Measurements from ENCODE around the gene COL18A1.

Gene COL18A1

DNA sequence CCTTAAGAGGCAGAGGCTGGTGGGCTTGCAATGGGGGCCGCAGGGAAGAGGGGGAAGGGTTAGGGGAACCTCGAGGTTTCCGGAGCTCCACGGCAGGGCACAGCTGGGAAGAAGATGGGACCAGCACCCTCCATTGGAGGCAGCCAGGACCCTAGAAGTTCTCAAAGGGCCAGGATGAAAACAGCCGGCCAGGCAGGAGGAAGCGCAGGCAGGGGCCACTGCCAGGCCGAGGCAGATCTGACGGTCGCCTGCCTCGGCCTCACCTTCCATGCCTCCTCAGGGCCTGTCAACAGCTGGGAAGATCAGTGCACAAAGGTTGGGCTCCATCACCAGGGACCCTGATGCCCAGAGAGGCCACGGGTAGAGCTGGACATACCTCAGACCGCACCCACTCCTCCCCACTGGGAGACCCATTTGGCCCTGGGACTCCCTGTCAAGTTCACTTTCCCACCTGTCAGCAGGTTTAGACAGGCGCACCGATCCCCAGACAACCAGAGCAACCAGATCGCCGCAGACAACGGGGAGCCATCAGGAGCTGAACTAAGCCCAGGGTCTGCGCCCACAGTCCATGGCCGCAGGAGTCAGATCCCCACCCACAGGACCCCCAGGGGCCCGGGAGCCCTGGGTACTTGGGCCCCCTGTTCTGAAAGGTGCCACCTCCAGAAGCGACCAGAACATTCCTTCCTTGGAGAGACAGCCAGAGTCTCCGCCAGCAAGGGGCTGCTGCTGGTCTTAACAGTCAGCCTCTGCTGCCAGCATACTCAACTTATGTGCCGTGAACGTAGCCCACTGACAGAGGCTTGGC, 135.0 kb downstream of the COL18A1 start:
- CTCF ChIA-PET: no interaction called here
- no peak for DNase-seq (ENCODE audit: extremely low spot score)
- TF ChIP-seq NFRKB (IDR thresholded peaks at IDR 0.05): no peak
- no peak for TF ChIP-seq HDGF (IDR thresholded peaks at IDR 0.05; ENCODE audit: borderline replicate concordance)
- TF ChIP-seq LEF1 (IDR thresholded peaks at IDR 0.05; ENCODE audit: borderline replicate concordance): no peak
- no peak for TF ChIP-seq TARDBP (IDR thresholded peaks at IDR 0.05)
- TF ChIP-seq FOXK2 (IDR thresholded peaks at IDR 0.05): no peak
- TF ChIP-seq, protein P1, sequence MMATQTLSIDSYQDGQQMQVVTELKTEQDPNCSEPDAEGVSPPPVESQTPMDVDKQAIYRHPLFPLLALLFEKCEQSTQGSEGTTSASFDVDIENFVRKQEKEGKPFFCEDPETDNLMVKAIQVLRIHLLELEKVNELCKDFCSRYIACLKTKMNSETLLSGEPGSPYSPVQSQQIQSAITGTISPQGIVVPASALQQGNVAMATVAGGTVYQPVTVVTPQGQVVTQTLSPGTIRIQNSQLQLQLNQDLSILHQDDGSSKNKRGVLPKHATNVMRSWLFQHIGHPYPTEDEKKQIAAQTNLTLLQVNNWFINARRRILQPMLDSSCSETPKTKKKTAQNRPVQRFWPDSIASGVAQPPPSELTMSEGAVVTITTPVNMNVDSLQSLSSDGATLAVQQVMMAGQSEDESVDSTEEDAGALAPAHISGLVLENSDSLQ (IDR thresholded peaks at IDR 0.05): no peak
- no peak for TF ChIP-seq ZNF384 (IDR thresholded peaks at IDR 0.05)
- TF ChIP-seq ARNT (IDR thresholded peaks at IDR 0.05): no peak
- no peak for TF ChIP-seq L3MBTL2 (conservative IDR thresholded peaks at IDR 0.05)
- TF ChIP-seq FOXM1 (IDR thresholded peaks at IDR 0.05; ENCODE audit: borderline replicate concordance): no peak
- TF ChIP-seq SP1 (IDR thresholded peaks at IDR 0.05): no peak
- TF ChIP-seq BHLHE40 (IDR thresholded peaks at IDR 0.05; ENCODE audit: borderline replicate concordance): no peak
- TF ChIP-seq FOXA1 (IDR thresholded peaks at IDR 0.05): no peak
- no peak for TF ChIP-seq ELF4 (IDR thresholded peaks at IDR 0.05)
- POLR2A ChIA-PET: no interaction called here

DNA sequence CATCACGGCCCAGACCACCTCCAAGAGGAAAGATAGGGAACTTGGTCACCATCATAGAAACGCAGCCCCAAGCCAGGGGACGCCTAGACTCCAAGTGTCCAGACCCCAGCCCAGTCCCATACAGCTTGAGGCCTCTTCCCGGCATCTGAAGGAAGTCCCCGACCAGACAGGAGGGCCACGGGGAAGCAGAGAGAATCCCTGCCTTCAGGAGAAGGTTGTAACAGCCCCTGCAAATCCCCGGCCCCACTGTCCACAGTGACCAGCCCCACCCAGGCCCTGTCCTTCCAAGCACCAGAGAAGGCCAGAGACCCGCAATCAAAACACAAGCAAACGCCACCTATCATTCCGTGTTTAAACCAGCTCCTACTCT, 135.6 kb downstream of the COL18A1 start:
- TF ChIP-seq TARDBP (IDR thresholded peaks at IDR 0.05) (no peak), L3MBTL2 (conservative IDR thresholded peaks at IDR 0.05) (no peak), LEF1 (IDR thresholded peaks at IDR 0.05; ENCODE audit: borderline replicate concordance) (no peak), SP1 (IDR thresholded peaks at IDR 0.05) (no peak), SUZ12 (IDR thresholded peaks at IDR 0.05) (no peak), FOXA1 (IDR thresholded peaks at IDR 0.05) (no peak), ELF4 (IDR thresholded peaks at IDR 0.05) (no peak), HDGF (IDR thresholded peaks at IDR 0.05; ENCODE audit: borderline replicate concordance) (no peak), ZNF384 (IDR thresholded peaks at IDR 0.05) (no peak)
- CTCF ChIA-PET: no interaction called here
- POLR2A ChIA-PET: no interaction called here
- no peak for DNase-seq (ENCODE audit: extremely low spot score)

DNA sequence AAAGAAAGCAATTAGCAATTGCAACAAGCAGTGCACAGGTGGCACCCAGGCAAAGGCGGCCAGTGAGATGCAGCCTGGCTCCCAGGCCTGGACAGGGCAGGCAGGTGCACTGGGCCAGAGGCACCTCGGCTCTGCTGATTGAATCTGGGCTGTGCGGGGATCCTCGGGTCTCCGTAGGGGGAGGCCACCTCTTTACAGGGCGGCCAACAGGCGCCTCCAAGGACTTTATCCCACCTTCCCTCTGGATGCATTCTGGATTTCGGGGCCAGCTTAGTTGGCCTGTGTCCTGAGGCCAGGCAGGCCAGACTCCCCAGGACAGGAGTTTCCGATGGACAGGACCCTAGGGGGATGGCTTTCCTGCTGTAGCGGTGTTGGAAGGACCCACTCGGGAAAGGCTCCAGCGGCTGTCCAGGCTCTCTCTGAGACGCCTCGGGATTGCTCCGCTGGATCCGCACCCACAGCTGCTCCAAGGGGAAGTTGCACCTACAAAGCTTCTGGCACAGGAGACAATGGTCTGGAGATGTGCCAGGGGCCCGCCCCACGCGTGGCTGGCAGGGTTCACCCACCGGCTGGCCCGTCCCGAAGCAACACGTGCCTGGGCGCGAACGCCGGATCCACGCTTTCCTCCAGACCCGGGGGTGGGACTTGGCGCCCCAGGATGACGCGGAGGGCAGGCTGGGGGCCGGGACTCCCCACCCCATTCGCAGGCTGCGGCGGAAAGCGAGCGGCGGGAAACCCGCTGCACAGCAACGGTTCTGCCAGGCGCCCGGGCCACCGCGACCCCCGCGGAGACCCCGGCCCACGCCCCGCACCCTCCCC, 136.5 kb downstream of the COL18A1 start:
- ChIA-PET POLR2A (no interaction called here), CTCF (no interaction called here)
- TF ChIP-seq L3MBTL2 (conservative IDR thresholded peaks at IDR 0.05) (0 out of 2 replicates have a peak, but pooled peaks have one; percentile 43), ARNT (IDR thresholded peaks at IDR 0.05) (no peak)
- DNase-seq (ENCODE audit: extremely low spot score): peak; percentile 68

DNA sequence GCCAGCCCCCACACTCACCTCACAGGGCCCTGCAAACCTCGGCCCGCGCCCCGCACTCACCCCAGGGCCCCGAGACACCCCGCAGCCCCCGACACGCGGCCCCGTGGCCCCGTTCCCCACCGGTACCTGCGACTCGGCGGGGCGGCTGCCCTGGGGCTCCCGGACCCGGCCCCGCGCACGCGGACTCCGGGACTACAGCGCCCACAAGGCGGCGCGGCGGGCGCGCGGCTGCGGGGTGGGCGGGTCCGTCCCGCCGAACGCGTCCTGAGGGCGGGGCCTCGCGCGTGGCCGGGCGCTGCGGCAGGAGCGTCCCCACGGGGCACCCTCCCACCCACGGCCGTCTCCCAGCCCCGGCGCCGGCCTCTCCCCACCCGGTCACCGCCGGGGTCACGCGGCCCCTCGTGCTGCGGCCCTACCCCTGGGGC, 137.3 kb downstream of the COL18A1 start, which contains the start of gene SLC19A1:
SLC19A1 (minus strand) TSS at position 199 of the 425 bp plus-strand sequence. CDS start 4,481 bp downstream, outside the sequence.
- POLR2A ChIA-PET: no interaction called here
- CTCF ChIA-PET: no interaction called here
- TF ChIP-seq FOXM1 (IDR thresholded peaks at IDR 0.05; ENCODE audit: borderline replicate concordance) (0 out of 2 replicates have a peak, but pooled peaks have one; percentile 13), CTBP1 (IDR thresholded peaks at IDR 0.05; ENCODE audit: borderline replicate concordance) (no peak)
- peak; percentile 97 for DNase-seq (ENCODE audit: extremely low spot score)

DNA sequence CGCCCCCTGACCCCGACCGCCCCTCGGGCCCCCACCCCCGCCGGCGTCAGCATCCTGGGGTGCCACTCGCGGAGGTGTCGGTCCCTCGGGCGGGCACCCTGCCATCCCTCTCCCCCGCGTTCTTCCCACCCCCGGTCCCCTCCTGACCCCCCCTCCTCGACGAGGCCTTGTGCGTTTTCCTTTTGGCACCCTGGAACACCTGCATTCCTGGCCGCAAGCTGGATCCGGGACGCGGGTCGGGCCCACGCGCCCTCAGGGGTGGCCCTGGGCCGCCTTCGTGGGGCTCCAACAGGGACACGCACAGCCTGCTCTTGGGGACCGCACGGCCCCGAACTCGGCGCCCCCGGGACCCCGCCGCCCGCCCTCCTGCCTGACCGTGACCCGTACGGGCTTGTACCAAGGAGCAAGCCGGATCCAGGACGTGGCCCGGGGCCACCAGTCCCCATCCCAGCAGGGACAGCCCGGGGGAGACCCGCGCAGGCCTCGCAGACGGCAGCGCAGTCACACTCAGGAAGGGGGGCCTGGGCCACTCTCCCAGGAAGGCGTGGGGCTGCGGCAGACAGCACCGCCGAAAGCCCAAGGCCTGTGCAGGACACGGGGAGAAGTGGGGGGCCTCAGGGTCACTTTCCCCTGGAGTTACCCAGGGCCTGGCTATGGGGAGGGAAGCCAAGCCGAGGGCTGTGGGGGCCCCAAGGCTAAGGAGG, 137.9 kb downstream of the COL18A1 start:
- POLR2A ChIA-PET: no interaction called here
- DNase-seq (ENCODE audit: extremely low spot score): no peak
- TF ChIP-seq ARNT (IDR thresholded peaks at IDR 0.05) (no peak), TARDBP (IDR thresholded peaks at IDR 0.05) (no peak), HDGF (IDR thresholded peaks at IDR 0.05; ENCODE audit: borderline replicate concordance) (no peak), SP1 (IDR thresholded peaks at IDR 0.05) (no peak)
- CTCF ChIA-PET: no interaction called here

DNA sequence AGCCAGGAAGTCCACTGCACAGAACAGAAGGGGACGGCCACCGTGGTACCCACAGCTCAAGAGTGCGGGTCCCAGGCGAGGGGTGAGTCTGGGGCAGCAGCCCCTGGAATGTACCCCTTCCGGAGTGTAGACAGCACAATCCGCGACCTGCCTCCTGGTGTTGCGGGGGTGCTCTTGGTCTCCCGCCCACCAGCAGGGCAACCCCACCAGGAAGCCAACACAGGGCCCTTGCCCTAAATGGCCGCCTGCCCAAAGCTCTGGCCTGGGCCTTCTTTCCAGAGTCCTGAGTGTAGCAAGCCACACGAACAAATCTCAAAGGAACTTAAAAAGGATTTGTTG, 138.4 kb downstream of the COL18A1 start:
- POLR2A ChIA-PET: no interaction called here
- CTCF ChIA-PET: no interaction called here
- DNase-seq (ENCODE audit: extremely low spot score): no peak
- TF ChIP-seq CTBP1 (IDR thresholded peaks at IDR 0.05; ENCODE audit: borderline replicate concordance): no peak
- TF ChIP-seq BHLHE40 (IDR thresholded peaks at IDR 0.05; ENCODE audit: borderline replicate concordance): no peak
- no peak for TF ChIP-seq HDGF (IDR thresholded peaks at IDR 0.05; ENCODE audit: borderline replicate concordance)
- no peak for TF ChIP-seq ELF4 (IDR thresholded peaks at IDR 0.05)
- no peak for TF ChIP-seq FOXM1 (IDR thresholded peaks at IDR 0.05; ENCODE audit: borderline replicate concordance)
- TF ChIP-seq L3MBTL2 (conservative IDR thresholded peaks at IDR 0.05): no peak
- no peak for TF ChIP-seq LEF1 (IDR thresholded peaks at IDR 0.05; ENCODE audit: borderline replicate concordance)
- TF ChIP-seq FOXA1 (IDR thresholded peaks at IDR 0.05): no peak
- no peak for TF ChIP-seq TARDBP (IDR thresholded peaks at IDR 0.05)
- TF ChIP-seq FOXK2 (IDR thresholded peaks at IDR 0.05): no peak
- no peak for TF ChIP-seq SUZ12 (IDR thresholded peaks at IDR 0.05)
- no peak for TF ChIP-seq ARNT (IDR thresholded peaks at IDR 0.05)
- no peak for TF ChIP-seq NFRKB (IDR thresholded peaks at IDR 0.05)
- TF ChIP-seq, protein P1 (IDR thresholded peaks at IDR 0.05): no peak
- no peak for TF ChIP-seq SP1 (IDR thresholded peaks at IDR 0.05)
- no peak for TF ChIP-seq ZNF384 (IDR thresholded peaks at IDR 0.05)

Measured in HEK293T (cell line).